HG03108 (cell line): ENCODE measurements around the gene TMTC2.

ENCODE experiments used
- ATAC-seq: cut with Tn5 transposase; IDR thresholded peaks from one replicate; pipeline ENCODE4 v1.9.1; 2021; ENCODE audit warnings: moderate library complexity; ENCODE audit not compliant: unreplicated experiment

TMTC2 gene

DNA sequence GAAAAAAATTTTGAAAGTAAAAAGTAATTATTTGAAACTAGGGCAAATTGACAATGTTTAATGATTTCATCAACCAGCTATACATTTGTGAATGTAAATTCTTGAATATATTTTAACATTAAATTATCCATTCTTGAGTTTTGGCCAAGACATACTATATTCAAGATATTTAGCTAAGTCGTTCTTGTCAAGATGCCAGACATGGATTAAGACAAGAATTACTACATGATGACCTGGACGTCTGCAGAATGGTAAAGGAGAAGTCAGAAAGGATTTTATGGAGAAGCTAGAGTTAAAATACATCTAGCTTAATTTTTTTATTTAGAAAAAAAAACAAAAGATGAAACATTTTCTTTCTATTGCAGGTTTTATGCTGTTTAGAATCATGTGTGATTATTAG lies 255.8 kb downstream of the TMTC2 start:
- no peak for ATAC-seq

GRCh38 chr12:82942991-82943401 lies 256.3 kb downstream of the TMTC2 start:
- ATAC-seq, result no peak

DNA sequence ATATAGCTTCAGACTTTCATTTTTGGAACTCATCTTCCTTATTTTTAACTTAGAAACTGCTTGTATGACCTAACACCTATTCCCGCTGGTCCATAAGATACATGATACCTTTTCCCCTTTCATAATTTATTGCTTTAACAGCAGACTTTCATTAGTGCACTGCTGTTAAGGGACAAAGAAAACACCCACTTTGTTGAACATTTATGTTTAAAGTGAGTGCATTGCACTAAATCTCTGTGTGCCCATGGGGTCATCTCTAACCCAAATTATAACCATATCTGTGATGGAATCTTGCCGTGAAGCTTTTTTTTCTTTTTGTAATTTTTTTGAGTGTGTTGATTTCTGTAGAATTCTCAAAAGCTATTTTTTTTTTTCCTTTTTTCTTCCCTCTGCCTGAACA lies 261.8 kb downstream of the TMTC2 start:
- no peak for ATAC-seq

DNA sequence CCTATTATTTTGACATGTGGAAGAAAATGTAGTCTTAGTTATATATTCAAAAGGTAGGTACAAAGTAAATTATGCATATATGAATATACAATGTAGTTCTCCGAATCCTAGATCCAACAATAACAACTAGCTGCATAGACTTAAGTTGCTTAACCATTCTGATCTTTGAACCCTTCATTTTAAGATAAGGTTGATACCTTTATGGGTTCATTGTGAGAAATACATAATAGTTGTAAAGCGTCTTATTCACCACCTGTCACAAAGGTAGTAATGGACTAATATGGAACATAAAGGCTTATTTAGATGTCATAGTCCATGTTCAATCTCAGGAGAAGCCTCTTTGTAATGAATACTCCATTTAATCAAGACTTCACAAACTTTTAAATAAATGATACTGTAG lies 263.6 kb downstream of the TMTC2 start:
- ATAC-seq, result no peak

DNA sequence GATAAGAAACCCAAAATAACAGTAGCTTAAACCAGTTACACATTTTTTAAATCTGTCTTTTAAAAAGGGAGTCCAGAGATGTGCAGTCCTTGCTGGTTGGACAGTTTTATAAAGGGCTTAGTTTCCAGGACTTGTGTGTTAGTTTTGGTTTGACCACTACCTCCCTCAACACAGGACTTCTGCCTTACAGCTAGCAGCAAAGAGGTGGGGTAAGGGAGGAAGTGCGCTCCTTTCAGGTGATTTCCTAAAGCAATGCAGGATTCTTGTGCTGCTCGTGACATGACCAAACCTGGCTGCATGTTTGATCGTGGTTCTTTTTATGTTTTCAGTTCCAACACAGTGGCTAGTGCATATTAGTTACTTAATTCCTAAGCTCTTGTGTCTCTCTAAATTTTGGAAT lies 266.2 kb downstream of the TMTC2 start:
- no peak for ATAC-seq

DNA sequence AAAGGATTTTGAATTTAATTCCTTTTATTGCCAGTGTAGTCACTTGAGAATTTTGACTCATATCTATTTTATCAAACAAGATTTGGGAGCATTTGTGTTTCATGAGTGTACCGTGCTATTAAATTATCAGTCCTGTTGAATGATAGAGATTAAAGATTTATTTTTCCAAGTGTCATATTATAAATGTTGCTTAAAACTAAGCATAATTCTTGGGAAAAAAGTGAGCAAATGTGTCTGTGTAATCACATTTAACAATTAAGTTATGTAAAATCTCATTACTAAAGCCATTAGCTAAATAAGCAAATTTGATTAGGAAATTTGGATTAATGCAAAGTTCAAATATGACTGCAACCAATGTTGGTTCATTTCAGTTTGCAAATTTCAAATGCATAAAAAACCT lies 266.7 kb downstream of the TMTC2 start:
- ATAC-seq, result no peak

DNA sequence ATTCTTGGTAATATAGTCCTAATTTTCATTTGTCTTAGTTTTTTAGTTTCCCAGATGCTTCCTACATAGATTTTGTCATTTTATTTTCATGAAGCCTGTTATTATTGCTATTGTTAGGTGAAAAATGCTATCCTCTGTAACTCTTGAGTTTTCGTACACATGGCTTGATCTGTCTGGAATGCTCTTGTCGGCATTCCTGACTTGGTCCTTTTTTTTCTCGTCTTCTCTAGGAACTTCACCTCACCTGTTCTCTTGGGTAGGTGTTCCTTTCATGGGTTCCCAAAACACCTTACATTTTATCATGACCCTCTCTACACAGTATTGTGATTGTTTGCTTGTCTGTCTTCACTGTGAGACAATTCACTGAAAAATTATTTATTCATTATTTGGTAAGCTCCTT lies 267.4 kb downstream of the TMTC2 start:
- ATAC-seq, result no peak

DNA sequence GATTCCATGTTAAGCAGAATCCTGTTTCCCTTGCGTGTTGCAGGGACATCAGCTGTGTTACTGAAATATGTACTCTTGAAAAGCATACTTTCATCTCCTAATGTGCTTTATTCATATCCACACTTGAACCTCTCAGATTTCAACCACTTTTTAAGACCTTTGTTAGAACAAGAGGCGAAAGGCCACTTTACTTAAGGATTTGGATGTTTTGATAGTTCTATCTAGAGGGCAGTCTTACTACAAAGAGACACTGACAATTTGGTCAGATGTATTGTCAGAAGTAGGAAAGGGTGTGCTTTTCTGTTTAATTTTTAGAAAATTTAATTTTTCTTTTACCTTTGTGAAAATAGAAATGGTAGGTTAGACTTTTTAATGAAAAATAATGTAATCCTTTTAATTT lies 267.9 kb downstream of the TMTC2 start:
- ATAC-seq, result no peak

DNA sequence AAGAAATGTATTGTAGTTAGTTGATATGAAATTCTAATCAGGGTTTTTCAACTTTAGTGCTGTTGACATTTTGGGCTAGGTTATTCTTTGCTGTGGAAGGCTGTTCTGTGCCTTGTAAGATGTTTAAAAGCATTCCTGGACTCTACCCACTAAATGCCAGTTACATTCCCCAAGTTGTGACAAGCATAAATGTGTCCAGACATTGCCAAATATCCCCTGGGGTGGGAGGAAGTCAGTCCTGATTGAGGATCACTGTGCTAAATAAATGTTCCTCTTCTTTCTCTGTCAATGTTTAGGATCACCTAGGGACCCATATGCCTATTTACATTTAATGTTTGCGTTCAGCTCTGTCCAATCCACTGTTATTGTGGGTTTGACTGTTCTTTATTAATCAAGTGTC lies 268.3 kb downstream of the TMTC2 start:
- no peak for ATAC-seq

DNA sequence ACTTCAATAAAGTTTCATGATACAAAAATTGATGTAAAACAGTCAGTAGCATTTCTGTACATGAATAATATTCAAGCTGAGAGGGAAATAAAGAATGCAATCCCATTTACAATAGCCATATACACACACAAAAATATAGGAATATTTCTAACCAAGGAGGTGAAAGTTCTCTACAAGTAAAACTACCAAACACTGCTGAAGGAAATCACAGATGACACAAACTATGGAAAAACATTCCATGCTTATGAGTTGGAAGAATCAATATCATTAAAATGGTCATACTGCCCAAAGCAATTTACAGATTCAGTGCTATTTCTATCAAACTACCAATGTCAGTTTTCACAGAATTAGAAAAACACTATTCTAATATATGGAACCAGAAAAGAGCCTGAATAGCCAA lies 272.3 kb downstream of the TMTC2 start:
- no peak for ATAC-seq

GRCh38 chr12:82959821-82960220 lies 273.1 kb downstream of the TMTC2 start:
- ATAC-seq, result no peak

- ATAC-seq, result no peak
These were observed 275.1 kb downstream of the TMTC2 start for GRCh38 chr12:82961835-82962234.

GRCh38 chr12:82963956-82964355 lies 277.2 kb downstream of the TMTC2 start:
- ATAC-seq, result no peak

- ATAC-seq, result no peak
These were observed 277.7 kb downstream of the TMTC2 start for GRCh38 chr12:82964446-82964845.

DNA sequence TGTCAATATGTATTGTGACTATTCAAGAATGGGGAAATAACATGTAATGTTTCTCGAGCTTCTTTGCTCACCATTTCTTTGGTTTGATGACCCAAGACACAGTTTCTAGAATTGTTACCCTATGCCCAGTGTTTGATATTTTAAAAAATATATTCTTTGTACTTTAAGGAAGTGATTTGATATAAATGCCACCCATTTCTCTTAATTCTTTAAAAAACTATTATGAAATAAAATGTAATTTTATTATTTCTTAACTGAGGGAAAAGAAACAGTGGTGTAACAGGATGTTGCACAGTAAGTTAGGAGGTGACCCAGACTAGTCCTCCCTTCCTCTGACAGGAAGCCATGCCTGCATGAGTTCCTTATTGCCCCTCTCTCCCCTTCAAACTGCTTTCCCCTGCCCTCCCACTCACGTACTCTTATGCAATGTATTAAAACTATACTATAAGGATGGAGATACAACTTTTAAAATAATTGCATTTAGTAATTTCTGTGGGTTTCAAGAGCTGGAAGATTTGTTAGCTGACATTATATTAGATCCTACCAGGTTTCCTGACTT lies 279.4 kb downstream of the TMTC2 start:
- no peak for ATAC-seq

DNA sequence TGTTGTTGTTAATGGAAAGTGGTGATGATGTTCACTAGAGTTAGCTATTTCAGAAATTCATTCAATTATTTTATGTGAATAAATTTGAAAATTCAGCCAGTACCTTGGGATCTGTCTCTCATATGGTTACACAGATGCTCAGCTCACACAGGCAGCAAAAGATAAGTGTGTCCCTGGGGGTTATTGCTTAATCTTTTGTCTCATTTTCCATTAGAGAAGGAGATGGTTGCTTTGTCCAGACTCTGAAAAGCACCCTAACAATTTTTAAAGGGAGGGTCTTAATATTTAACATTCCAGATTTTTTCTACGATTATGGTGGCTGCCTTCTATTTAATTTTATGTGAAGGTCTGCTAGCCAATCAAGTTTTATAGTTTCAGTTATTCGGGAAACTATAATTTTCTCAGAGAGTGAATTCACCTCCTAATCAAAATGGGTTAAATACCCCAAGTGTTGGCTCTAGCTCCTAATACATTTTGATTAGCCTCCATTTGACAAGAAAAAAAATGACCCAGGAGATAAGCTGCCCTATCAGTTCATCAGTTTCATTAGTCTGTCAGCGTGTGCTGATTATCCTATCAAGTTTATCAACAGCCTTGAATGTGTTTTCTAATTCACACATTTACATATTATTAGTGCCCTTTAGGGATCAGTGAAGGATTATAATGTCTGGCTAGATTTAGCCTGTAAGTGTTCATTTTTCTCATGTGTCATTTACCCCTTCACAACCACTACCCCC lies 282.1 kb downstream of the TMTC2 start:
- ATAC-seq, result no peak

- no peak for ATAC-seq
These were observed 283.9 kb downstream of the TMTC2 start for GRCh38 chr12:82970614-82971013.

GRCh38 chr12:82971584-82971983 lies 284.9 kb downstream of the TMTC2 start:
- ATAC-seq, result no peak

GRCh38 chr12:82972624-82973023 lies 285.9 kb downstream of the TMTC2 start:
- no peak for ATAC-seq

- no peak for ATAC-seq
These were observed 286.9 kb downstream of the TMTC2 start for GRCh38 chr12:82973592-82973991.

DNA sequence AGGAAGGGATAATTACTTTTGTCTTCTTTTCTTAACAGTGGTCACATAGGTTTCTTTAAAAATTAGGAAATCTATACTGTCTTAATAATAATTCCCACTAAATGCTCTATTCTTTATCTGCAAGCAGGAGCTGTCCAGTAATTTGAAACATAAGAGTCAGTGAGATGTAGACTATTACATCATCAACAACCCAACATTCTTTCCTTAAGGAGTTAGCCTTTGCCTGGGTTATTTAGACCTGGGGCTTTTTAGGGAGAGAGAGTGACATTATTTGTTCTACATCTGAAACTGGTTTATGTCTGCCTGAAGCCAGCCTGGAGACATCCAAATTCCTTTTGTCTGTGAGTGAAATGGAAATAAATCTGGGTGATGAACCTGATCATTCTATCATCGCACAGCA lies 294.4 kb downstream of the TMTC2 start:
- ATAC-seq, result no peak

DNA sequence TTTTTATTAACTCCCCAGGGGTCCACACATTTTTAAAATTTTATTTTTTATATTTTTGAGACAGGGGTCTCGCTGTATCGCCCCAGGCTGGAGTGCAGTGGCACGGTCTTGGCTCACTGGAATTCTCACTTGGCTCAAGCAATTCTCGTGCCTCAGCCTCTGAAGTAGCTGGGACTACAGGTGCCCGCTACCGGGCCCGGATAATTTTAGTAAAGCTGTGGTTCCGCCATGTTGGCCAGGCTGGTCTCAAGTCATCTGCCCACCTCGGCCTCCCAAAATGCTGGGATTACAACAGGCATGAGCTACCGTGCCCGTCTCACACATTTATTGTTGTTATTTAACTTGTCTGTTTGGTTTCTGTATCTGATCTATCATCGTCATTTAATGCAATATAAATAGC lies 307.4 kb downstream of the TMTC2 start:
- ATAC-seq, result no peak
